ENCODE measurements around the gene STC2. TPM values are rescaled to one million over a fixed set of nuclear protein-coding genes. Genes with fewer than 3 reads are reported as not detected.

The STC2 gene
- total RNA-seq, 1 donor from 2014 or later, result 2.0 TPM

DNA sequence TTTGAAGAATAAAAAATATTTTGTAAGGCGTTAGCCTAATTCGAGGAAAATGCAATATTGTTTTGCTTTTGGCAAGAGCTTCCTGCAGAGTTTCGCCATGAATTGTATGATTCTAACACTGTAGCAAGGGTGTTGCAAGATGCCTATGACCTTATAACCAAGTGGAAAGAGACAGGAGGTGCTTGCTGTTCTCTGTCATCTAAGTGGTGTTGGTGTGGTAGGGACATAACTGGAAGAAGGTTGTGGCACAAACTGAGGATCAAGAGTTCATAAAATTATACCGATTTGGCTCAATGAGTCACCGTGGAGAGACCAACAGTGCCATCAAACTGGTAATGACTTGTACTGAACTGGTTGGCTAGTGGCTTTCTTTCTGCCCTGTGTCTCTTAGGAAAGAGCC, 6.3 kb downstream of the STC2 start:
- H3K4me1 ChIP-seq, result peaks cover 0 to 13% of the 10 kb centered on the region in 2 donors
- H3K27ac ChIP-seq, result no peak overlapping the region
- no peaks in the 10 kb centered on the region for H3K9me3 ChIP-seq
- DNase-seq (ENCODE audit: low spot score in 2 of 2), result no peak
- H3K4me3 ChIP-seq, result no peak overlapping the region
- peaks cover 1% of the 10 kb centered on the region for H3K27me3 ChIP-seq
- TF ChIP-seq, protein P1, sequence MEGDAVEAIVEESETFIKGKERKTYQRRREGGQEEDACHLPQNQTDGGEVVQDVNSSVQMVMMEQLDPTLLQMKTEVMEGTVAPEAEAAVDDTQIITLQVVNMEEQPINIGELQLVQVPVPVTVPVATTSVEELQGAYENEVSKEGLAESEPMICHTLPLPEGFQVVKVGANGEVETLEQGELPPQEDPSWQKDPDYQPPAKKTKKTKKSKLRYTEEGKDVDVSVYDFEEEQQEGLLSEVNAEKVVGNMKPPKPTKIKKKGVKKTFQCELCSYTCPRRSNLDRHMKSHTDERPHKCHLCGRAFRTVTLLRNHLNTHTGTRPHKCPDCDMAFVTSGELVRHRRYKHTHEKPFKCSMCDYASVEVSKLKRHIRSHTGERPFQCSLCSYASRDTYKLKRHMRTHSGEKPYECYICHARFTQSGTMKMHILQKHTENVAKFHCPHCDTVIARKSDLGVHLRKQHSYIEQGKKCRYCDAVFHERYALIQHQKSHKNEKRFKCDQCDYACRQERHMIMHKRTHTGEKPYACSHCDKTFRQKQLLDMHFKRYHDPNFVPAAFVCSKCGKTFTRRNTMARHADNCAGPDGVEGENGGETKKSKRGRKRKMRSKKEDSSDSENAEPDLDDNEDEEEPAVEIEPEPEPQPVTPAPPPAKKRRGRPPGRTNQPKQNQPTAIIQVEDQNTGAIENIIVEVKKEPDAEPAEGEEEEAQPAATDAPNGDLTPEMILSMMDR (IDR thresholded peaks at IDR 0.05), result no peak
- no peaks in the 10 kb centered on the region for H3K36me3 ChIP-seq
- intact Hi-C loops (cut with DNase I), result no loop called here

DNA sequence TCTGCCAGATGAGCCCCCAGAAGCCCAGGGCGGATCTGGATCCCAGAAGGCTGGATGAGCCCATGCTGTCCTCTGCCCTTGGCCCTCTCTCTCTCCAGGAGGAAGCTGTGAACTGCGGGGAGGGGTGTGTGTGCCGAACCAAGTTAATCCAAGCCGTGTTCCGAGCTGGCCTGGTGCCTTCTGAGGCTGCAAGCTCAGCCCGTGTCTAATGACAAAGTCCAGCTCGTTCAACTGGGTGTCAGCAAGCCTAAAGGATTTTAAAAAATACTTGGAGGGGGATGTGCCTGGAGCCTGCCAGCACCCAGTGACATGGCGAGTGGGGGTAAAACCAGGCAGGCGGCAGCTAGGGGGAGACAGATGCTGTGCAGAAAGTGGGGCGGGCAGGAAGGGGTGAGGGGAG, 8.0 kb downstream of the STC2 start:
- peak in 1 of 2 donors; percentile 64 for DNase-seq (ENCODE audit: low spot score in 2 of 2)
- no peak overlapping the region for H3K27ac ChIP-seq
- intact Hi-C loops (cut with DNase I), result no loop called here

DNA sequence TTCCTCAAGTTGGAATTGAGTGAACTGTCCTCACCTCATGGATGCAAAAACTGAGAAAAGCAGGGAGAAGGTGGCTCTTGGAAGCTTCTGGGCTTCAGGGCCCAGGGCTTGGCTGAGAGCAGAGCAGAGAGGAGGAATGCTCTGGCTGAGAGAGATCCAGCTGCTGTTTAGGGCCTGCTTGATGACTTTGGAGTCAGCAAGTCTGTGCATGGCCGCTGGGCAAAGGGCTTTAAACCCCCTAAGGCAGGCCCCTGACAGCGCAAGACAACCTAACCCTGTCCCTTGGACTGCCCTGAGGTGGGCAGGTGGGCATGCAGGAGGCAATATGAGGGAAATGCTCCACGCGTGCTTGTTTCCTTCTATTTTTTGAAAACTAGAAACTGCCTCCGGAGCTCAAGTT, 8.6 kb downstream of the STC2 start:
- peaks cover 0 to 14% of the 10 kb centered on the region in 2 donors for H3K4me1 ChIP-seq
- no peak overlapping the region for H3K4me3 ChIP-seq
- H3K27me3 ChIP-seq, result no peaks in the 10 kb centered on the region
- no peak overlapping the region for H3K27ac ChIP-seq
- TF ChIP-seq, protein P1 (IDR thresholded peaks at IDR 0.05), result no peak
- no peaks in the 10 kb centered on the region for H3K36me3 ChIP-seq
- H3K9me3 ChIP-seq, result no peaks in the 10 kb centered on the region
- peak in 1 of 2 donors; percentile 27 for DNase-seq (ENCODE audit: low spot score in 2 of 2)
- intact Hi-C loops (cut with DNase I), result loop anchor here (10.0 kb wide), 1 partner anchor 155 kb away; no protein-coding TSS in a partner anchor

More for the DNA sequence above, 8.0 kb downstream of the STC2 start:
- peaks cover 0 to 14% of the 10 kb centered on the region in 2 donors for H3K4me1 ChIP-seq
- TF ChIP-seq, protein P1 (IDR thresholded peaks at IDR 0.05), result no peak
- no peaks in the 10 kb centered on the region for H3K27me3 ChIP-seq
- no peaks in the 10 kb centered on the region for H3K36me3 ChIP-seq
- H3K4me3 ChIP-seq, result no peak overlapping the region
- H3K9me3 ChIP-seq, result no peaks in the 10 kb centered on the region

DNA sequence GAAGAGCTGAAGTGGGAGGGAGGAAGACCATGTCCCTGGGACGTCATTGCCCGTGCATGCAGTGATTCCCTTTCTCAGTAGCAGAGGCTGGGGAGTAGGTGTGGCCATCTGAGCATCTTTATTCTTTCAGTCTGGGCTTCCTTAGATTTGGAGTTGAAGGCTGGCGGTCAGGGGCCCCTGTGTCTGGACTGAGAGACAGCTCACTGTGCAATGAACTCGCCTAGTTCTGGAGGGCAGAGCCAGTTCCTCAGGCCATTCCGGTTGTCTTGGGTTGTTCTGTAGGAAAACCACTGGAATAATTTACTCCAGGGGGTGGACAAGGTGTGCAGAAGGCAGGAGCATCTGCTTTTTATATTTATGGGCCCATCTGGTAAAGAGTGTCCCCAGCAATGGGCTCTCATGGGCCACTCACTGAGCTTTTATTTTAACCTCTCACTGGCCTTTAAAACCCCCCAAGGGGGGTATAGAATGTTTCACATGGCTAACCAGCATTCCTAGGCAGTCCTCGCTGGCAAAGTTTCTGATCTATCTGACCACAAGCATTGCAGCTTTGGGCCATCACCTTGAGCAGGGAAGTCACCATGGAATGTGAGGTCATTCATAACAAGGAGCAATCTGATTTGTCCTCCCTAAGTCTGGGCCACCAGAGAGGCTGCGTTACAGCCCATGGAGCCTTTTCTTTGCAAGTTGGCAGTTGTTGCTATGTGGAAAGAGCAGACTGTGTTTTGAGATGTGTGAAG, 9.2 kb downstream of the STC2 start:
- DNase-seq (ENCODE audit: low spot score in 2 of 2), result peak in 1 of 2 donors; percentile 37
- Histone ChIP-seq H3K27ac (no peak overlapping the region), H3K27me3 (no peaks in the 10 kb centered on the region), H3K9me3 (no peaks in the 10 kb centered on the region), H3K36me3 (no peaks in the 10 kb centered on the region), H3K4me3 (no peak overlapping the region), H3K4me1 (peaks cover 0 to 11% of the 10 kb centered on the region in 2 donors)
- intact Hi-C loops (cut with DNase I), result loop anchor here (10.0 kb wide), 1 partner anchor 156 kb away; no protein-coding TSS in a partner anchor
- TF ChIP-seq, protein P1 (IDR thresholded peaks at IDR 0.05), result no peak

DNA sequence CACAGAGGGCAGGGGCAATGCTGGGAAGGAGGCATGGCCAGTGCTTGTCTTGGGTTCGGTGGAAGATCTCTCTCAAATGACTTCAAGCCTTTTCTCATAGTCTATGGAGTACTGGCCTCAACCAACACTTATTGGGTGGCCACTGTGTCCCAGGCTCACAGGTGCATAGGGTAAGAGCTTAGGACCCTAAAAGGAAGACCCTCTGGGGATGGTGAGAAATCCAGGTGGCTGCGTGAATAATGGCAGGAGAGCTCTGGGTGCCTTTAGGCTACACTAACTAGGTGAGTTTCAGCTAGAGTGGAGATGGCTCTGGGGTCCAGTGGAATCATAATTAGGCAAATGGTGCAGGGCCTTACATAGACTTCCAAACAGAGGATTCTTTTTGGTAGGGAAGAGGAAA, 9.9 kb downstream of the STC2 start:
- Histone ChIP-seq H3K36me3 (no peaks in the 10 kb centered on the region), H3K27me3 (no peaks in the 10 kb centered on the region), H3K4me3 (no peak overlapping the region), H3K27ac (no peak overlapping the region), H3K9me3 (no peaks in the 10 kb centered on the region), H3K4me1 (peaks cover 0 to 4% of the 10 kb centered on the region in 2 donors)
- TF ChIP-seq, protein P1 (IDR thresholded peaks at IDR 0.05), result no peak
- intact Hi-C loops (cut with DNase I), result loop anchor here (10.0 kb wide), 1 partner anchor 156 kb away; no protein-coding TSS in a partner anchor
- peak in 1 of 2 donors; percentile 49 for DNase-seq (ENCODE audit: low spot score in 2 of 2)
